Neural progenitor cell (in vitro differentiated cells): ENCODE measurements around the gene DOCK11. TPM values are rescaled to one million over a fixed set of nuclear protein-coding genes. Genes with fewer than 3 reads are reported as not detected.
"Not testable (repeated sequence)": the region's sequence is repeated elsewhere in the genome, so short reads cannot be mapped to it uniquely, and the experiment has no call there.

Source experiments
- DNase-seq: peaks from one replicate; pipeline ENCODE4 v3.0.0-alpha.2; 2016; ENCODE audit warnings: low spot score
- H2AFZ ChIP-seq: fragments of 200-600 bp; sonication (generic); replicated peaks from 2 replicates; pipeline ENCODE4 v1.6.1; 2016; ENCODE audit warnings: antibody characterized with exemption
- H3F3A ChIP-seq: fragments of 200-600 bp; sonication (generic); 2 replicates; pipeline ENCODE4 v1.6.1; 2016; ENCODE audit warnings: antibody characterized with exemption, low read depth
- H3K27ac ChIP-seq: fragments of 200-600 bp; sonication (generic); 2 replicates; pipeline ENCODE4 v1.5.1; 2016; ENCODE audit warnings: mild to moderate bottlenecking
- H3K27me3 ChIP-seq: fragments of 200-600 bp; sonication (generic); 2 replicates; pipeline ENCODE4 v1.6.1; 2016; ENCODE audit warnings: mild to moderate bottlenecking, moderate library complexity
- H3K36me3 ChIP-seq: fragments of 200-600 bp; sonication (generic); 2 replicates; pipeline ENCODE4 v1.5.1; 2016
- H3K4me1 ChIP-seq: fragments of 200-600 bp; sonication (generic); 2 replicates; pipeline ENCODE4 v1.6.1; 2016; ENCODE audit warnings: mixed run types
- H3K4me2 ChIP-seq: fragments of 200-600 bp; sonication (generic); 2 replicates; pipeline ENCODE4 v1.6.1; 2016
- H3K4me3 ChIP-seq: fragments of 200-600 bp; sonication (generic); 2 replicates; pipeline ENCODE4 v1.5.1; 2016
- H3K79me2 ChIP-seq: fragments of 200-600 bp; sonication (generic); 2 replicates; pipeline ENCODE4 v1.6.1; 2016; ENCODE audit warnings: low read depth
- H3K9ac ChIP-seq: fragments of 200-600 bp; sonication (generic); 2 replicates; pipeline ENCODE4 v1.6.1; 2016
- H3K9me3 ChIP-seq: fragments of 200-600 bp; sonication (generic); 2 replicates; pipeline ENCODE4 v1.5.1; 2016; ENCODE audit warnings: low read depth
- H4K20me1 ChIP-seq: fragments of 200-600 bp; sonication (generic); 2 replicates; pipeline ENCODE4 v1.6.1; 2016; ENCODE audit warnings: low read depth
- H3K27ac Mint-ChIP-seq: 3 replicates; pipeline ENCODE4 v1.8.0; 2021; ENCODE audit warnings: mixed read lengths
- H3K27me3 Mint-ChIP-seq: 2 replicates; pipeline ENCODE4 v1.8.0; 2022; ENCODE audit warnings: low read depth, mild to moderate bottlenecking, inconsistent platforms, moderate library complexity, mixed read lengths; ENCODE audit not compliant: insufficient read depth
- H3K36me3 Mint-ChIP-seq: 3 replicates; pipeline ENCODE4 v1.8.0; 2021; ENCODE audit warnings: mixed read lengths
- H3K4me1 Mint-ChIP-seq: 3 replicates; pipeline ENCODE4 v1.8.0; 2021; ENCODE audit warnings: mixed read lengths
- H3K4me3 Mint-ChIP-seq: 3 replicates; pipeline ENCODE4 v1.8.0; 2021; ENCODE audit warnings: mild to moderate bottlenecking, moderate library complexity, mixed read lengths
- H3K9me3 Mint-ChIP-seq: 3 replicates; pipeline ENCODE4 v1.8.0; 2020; ENCODE audit warnings: mixed read lengths
- CTCF ChIP-seq: fragments of 200-600 bp; sonication (generic); IDR thresholded peaks from 2 replicates; pipeline ENCODE4 v1.5.1; 2017; ENCODE audit warnings: antibody characterized with exemption, mild to moderate bottlenecking
- EZH2 ChIP-seq: fragments of 200-600 bp; sonication (generic); IDR thresholded peaks from 2 replicates; pipeline ENCODE4 v1.6.1; 2017; ENCODE audit warnings: antibody characterized with exemption, mild to moderate bottlenecking, moderate library complexity
- EZH2phosphoT487 ChIP-seq: fragments of 200-600 bp; sonication (generic); IDR thresholded peaks from 2 replicates; pipeline ENCODE4 v1.6.1; 2017; ENCODE audit warnings: antibody characterized with exemption
- total RNA-seq: library from RNA; depleted of rRNA; stranded (reverse); fragments of >200 nt; gene quantifications from 2 replicates; pipeline ENCODE4 v1.2.3, GENCODE V29; 2015; ENCODE audit warnings: low replicate concordance

The DOCK11 gene
- total RNA-seq, 1 donor from 2014 or later: 20.9 TPM

- Histone ChIP-seq H3K9me3 (no peaks in the 10 kb centered on the region), H3K4me1 (no peaks in the 10 kb centered on the region), H3K4me2 (no peak overlapping the region), H3K36me3 (no peaks in the 10 kb centered on the region), H3K4me3 (no peak overlapping the region), H3F3A (no peaks in the 10 kb centered on the region), H4K20me1 (no peaks in the 10 kb centered on the region), H2AFZ (no peak overlapping the region), H3K27ac (no peak overlapping the region), H3K9ac (no peak overlapping the region), H3K27me3 (no peaks in the 10 kb centered on the region), H3K79me2 (no peaks in the 10 kb centered on the region)
- H3K36me3 Mint-ChIP-seq: no peaks in the 10 kb centered on the region
- no peak for DNase-seq
- no peak for TF ChIP-seq CTCF
- no peak for TF ChIP-seq EZH2phosphoT487
- no peak for TF ChIP-seq EZH2
- H3K4me1 Mint-ChIP-seq: no peaks in the 10 kb centered on the region
- H3K27me3 Mint-ChIP-seq: no peaks in the 10 kb centered on the region
- H3K9me3 Mint-ChIP-seq: no peaks in the 10 kb centered on the region
- no peak overlapping the region for H3K4me3 Mint-ChIP-seq
- no peak overlapping the region for H3K27ac Mint-ChIP-seq
Observed at GRCh38 chrX:118464501-118464900, 31.1 kb upstream of the DOCK11 start.

GRCh38 chrX:118468122-118468521, 27.5 kb upstream of the DOCK11 start:
- Mint-ChIP-seq H3K27me3 (no peaks in the 10 kb centered on the region), H3K4me3 (no peak overlapping the region), H3K9me3 (peaks cover 3% of the 10 kb centered on the region), H3K36me3 (peaks cover 3% of the 10 kb centered on the region), H3K27ac (no peak overlapping the region), H3K4me1 (no peaks in the 10 kb centered on the region)
- Histone ChIP-seq H3K27ac (no peak overlapping the region), H3K4me3 (no peak overlapping the region), H2AFZ (no peak overlapping the region), H3K36me3 (no peaks in the 10 kb centered on the region), H3K79me2 (no peaks in the 10 kb centered on the region), H3K4me1 (no peaks in the 10 kb centered on the region), H3F3A (no peaks in the 10 kb centered on the region), H3K27me3 (no peaks in the 10 kb centered on the region), H3K9me3 (no peaks in the 10 kb centered on the region), H4K20me1 (no peaks in the 10 kb centered on the region), H3K9ac (no peak overlapping the region), H3K4me2 (no peak overlapping the region)
- TF ChIP-seq EZH2: no peak
- TF ChIP-seq CTCF: no peak
- DNase-seq: no peak

GRCh38 chrX:118470721-118471347, 24.8 kb upstream of the DOCK11 start:
- not testable (repeated sequence) for H2AFZ ChIP-seq, H3K4me1 ChIP-seq, H3K4me3 ChIP-seq, H3K4me2 ChIP-seq, DNase-seq, H3K27me3 ChIP-seq, H3K27me3 Mint-ChIP-seq, H3K4me3 Mint-ChIP-seq, H3K27ac ChIP-seq, H3K36me3 Mint-ChIP-seq, H3K27ac Mint-ChIP-seq, H3K79me2 ChIP-seq, H3K4me1 Mint-ChIP-seq, H3K9me3 ChIP-seq, H4K20me1 ChIP-seq, H3K36me3 ChIP-seq, H3F3A ChIP-seq, H3K9me3 Mint-ChIP-seq, H3K9ac ChIP-seq

- no peaks in the 10 kb centered on the region for H3K4me1 ChIP-seq
- H3K36me3 ChIP-seq: no peaks in the 10 kb centered on the region
- Mint-ChIP-seq H3K4me3 (no peak overlapping the region), H3K27ac (no peak overlapping the region), H3K36me3 (peaks cover 3% of the 10 kb centered on the region), H3K4me1 (no peaks in the 10 kb centered on the region), H3K9me3 (peaks cover 3% of the 10 kb centered on the region), H3K27me3 (no peaks in the 10 kb centered on the region)
- H3K9ac ChIP-seq: no peak overlapping the region
- TF ChIP-seq EZH2 (no peak), CTCF (no peak), EZH2phosphoT487 (no peak)
- no peak overlapping the region for H3K4me3 ChIP-seq
- no peaks in the 10 kb centered on the region for H3F3A ChIP-seq
- no peak overlapping the region for H3K27ac ChIP-seq
- H3K79me2 ChIP-seq: no peaks in the 10 kb centered on the region
- no peak overlapping the region for H2AFZ ChIP-seq
- H4K20me1 ChIP-seq: no peaks in the 10 kb centered on the region
- no peaks in the 10 kb centered on the region for H3K27me3 ChIP-seq
- no peak overlapping the region for H3K4me2 ChIP-seq
- H3K9me3 ChIP-seq: no peaks in the 10 kb centered on the region
- no peak for DNase-seq
Observed at GRCh38 chrX:118474586-118474985, 21.0 kb upstream of the DOCK11 start.
